HG02938 (cell line): ENCODE results near the gene ITGA8.

Source experiments
- ATAC-seq: cut with Tn5 transposase; IDR thresholded peaks from one replicate; pipeline ENCODE4 v1.9.1; 2021; ENCODE audit warnings: mild to moderate bottlenecking, moderate library complexity; ENCODE audit not compliant: unreplicated experiment

ITGA8 gene

GRCh38 chr10:15472431-15473395, 247.0 kb downstream of the ITGA8 start:
- ATAC-seq, result no peak

GRCh38 chr10:15472008-15472407, 247.7 kb downstream of the ITGA8 start:
- ATAC-seq, result no peak

DNA sequence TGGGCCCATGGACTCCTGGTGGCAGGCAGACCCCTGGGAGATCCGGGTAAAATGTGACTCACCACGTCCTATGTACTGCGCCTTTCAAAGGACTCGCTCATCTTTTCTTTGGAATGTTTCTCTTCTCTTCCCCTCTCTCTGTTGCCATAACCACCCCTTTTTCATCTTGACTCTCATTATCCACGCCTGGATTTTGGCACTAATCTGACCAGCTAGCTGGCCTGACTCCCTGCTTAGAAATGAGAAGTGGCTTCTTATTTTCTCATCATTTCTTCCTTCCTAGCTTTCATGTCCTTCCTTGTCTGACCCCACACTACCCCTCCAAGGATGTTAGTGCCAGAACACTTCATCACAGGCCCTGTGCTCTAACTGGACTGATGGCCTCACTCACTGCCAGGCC, 250.6 kb downstream of the ITGA8 start:
- no peak for ATAC-seq

GRCh38 chr10:15464381-15464780, 255.3 kb downstream of the ITGA8 start:
- ATAC-seq, result no peak
